Heart left ventricle (tissue), 13 donors: ENCODE measurements around the gene SCN1A.

Experiments
- CTCF ChIP-seq, 12 donors: fragments of 200-600 bp; sonication (generic) in 4 of 12; IDR thresholded peaks; one replicate each; pipeline versions ENCODE4 v1.5.0 to v1.8.0; 2018 to 2022; ENCODE audit warnings: antibody characterized with exemption in 12 of 12, mild to moderate bottlenecking in 5 of 12
- POLR2A ChIP-seq, 2 donors: fragments of 450-650 bp; IDR thresholded peaks; one replicate each; pipeline ENCODE4 v1.6.1; 2017; ENCODE audit warnings: antibody characterized with exemption in 2 of 2, mild to moderate bottlenecking in 2 of 2, moderate library complexity in 2 of 2
- donor health status: ischemic (EF 13 %, LVEDD 7.1; RV severe dilation, severe dysfunction).
- donor health status: DM: no; HTN: yes; CAD: no.
- donor health status: DM: no; HTN: no; CAD: no.
- donor health status: ischemic (EF 25% LVEDD 6.9; RV normal size, moderate dysfunction).
- donor health status: ischemic (EF 25% LVEDD 5.7; RV mildly dilated, moderate dysfunction).
- donor health status: ischemic (EF 35%, LVEDD 5.7; RV mildly dilated, moderate dysfunction).
- donor health status: nonischemic (EF 11% LVEDD 7.7; RV severe dilation, severe dysfunction).
- donor health status: DM: yes; HTN: yes; CAD: no.
- donor health status: PGD.
- donor health status: ischemic (EF 29% LVEDD 5.4; RV normal size, mild dysfunction).
- donor health status: nonischemic (EF 23%, LVEDD 6.1; RV moderate dilation, normal function).

DNA sequence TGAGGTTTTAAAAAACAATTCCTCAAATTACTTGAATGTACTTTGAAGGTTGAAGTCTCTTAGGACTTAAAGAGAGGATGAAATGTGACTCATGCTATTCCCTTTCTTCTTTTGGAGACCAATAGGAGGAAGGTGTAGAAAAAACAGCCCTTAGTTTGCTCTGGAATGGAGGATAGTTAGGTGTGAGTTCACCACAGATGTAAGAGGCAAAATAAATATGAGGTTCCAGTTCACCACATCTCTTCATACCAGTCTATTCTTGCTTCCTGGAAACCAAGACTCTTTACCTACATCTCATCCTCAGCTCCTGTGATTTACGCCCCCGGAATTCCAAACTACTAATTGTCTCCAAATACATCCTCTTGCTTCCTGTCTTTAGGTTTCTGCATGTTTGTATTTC lies 96.8 kb downstream of the SCN1A start:
- TF ChIP-seq POLR2A (IDR thresholded peaks at IDR 0.05) (no peak), CTCF (IDR thresholded peaks at IDR 0.05) (no peak)
